GM23338 (cell line): ENCODE measurements around the gene LAMA1. TPM values are rescaled to one million over a fixed set of nuclear protein-coding genes. Genes with fewer than 3 reads are reported as not detected.

Experiments used
- ATAC-seq: fragments of 200-7000 bp; cut with Tn5 transposase; 3 replicates; pipeline ENCODE4 v1.9.1; 2020
- DNase-seq: peaks from one replicate; pipeline ENCODE4 v3.0.0-alpha.2; 2015; ENCODE audit warnings: low spot score
- H2AFZ ChIP-seq: fragments of 200-600 bp; sonication (generic); 2 replicates; pipeline ENCODE4 v1.8.0; 2016; ENCODE audit warnings: antibody characterized with exemption, mild to moderate bottlenecking, moderate library complexity
- H3F3A ChIP-seq: fragments of 200-600 bp; sonication (generic); replicated peaks from 2 replicates; pipeline ENCODE4 v1.8.0; 2017; ENCODE audit warnings: antibody characterized with exemption, mixed run types, low read depth
- H3K27ac ChIP-seq: fragments of 200-600 bp; sonication (generic); 2 replicates; pipeline ENCODE4 v1.6.1; 2016; ENCODE audit warnings: low read depth
- H3K27me3 ChIP-seq: fragments of 200-600 bp; sonication (generic); 2 replicates; pipeline ENCODE4 v1.8.0; 2016; ENCODE audit warnings: mild to moderate bottlenecking, mixed run types, moderate library complexity; ENCODE audit not compliant: insufficient read depth
- H3K36me3 ChIP-seq: fragments of 200-600 bp; sonication (generic); 2 replicates; pipeline ENCODE4 v1.8.0; 2016; ENCODE audit warnings: mild to moderate bottlenecking; ENCODE audit not compliant: insufficient read depth
- H3K4me1 ChIP-seq: fragments of 200-600 bp; sonication (generic); 2 replicates; pipeline ENCODE4 v1.8.0; 2016; ENCODE audit warnings: mild to moderate bottlenecking, moderate library complexity; ENCODE audit not compliant: insufficient read depth
- H3K4me2 ChIP-seq: fragments of 200-600 bp; sonication (generic); 2 replicates; pipeline ENCODE4 v1.7.1; 2017; ENCODE audit warnings: mixed run types
- H3K4me3 ChIP-seq: fragments of 200-600 bp; sonication (generic); 2 replicates; pipeline ENCODE4 v1.6.1; 2016; ENCODE audit warnings: mixed run types
- H3K79me2 ChIP-seq: fragments of 200-600 bp; sonication (generic); replicated peaks from 2 replicates; pipeline ENCODE4 v1.8.0; 2017; ENCODE audit warnings: mild to moderate bottlenecking; ENCODE audit not compliant: insufficient read depth
- H3K9me2 ChIP-seq: fragments of 200-600 bp; sonication (generic); 2 replicates; pipeline ENCODE4 v1.8.0; 2017; ENCODE audit not compliant: insufficient read depth
- H4K20me1 ChIP-seq: fragments of 200-600 bp; sonication (generic); replicated peaks from 2 replicates; pipeline ENCODE4 v1.8.0; 2017; ENCODE audit warnings: mild to moderate bottlenecking; ENCODE audit not compliant: insufficient read depth
- H3K27ac Mint-ChIP-seq: 2 replicates; pipeline ENCODE4 v1.8.0; 2020; ENCODE audit warnings: inconsistent platforms, mild to moderate bottlenecking, moderate library complexity, mixed read lengths
- H3K27me3 Mint-ChIP-seq: 3 replicates; pipeline ENCODE4 v1.8.0; 2022; ENCODE audit warnings: low read depth, mild to moderate bottlenecking, moderate library complexity, mixed read lengths, inconsistent platforms; ENCODE audit not compliant: insufficient read depth, poor library complexity
- H3K36me3 Mint-ChIP-seq: 3 replicates; pipeline ENCODE4 v1.8.0; 2021; ENCODE audit warnings: low read depth, mild to moderate bottlenecking, inconsistent platforms, moderate library complexity, mixed read lengths
- H3K4me1 Mint-ChIP-seq: 3 replicates; pipeline ENCODE4 v1.8.0; 2020; ENCODE audit warnings: mild to moderate bottlenecking, inconsistent platforms, mixed read lengths
- H3K4me3 Mint-ChIP-seq: 3 replicates; pipeline ENCODE4 v1.8.0; 2021; ENCODE audit warnings: moderate library complexity, mild to moderate bottlenecking, inconsistent platforms, mixed read lengths
- H3K9me3 Mint-ChIP-seq: 3 replicates; pipeline ENCODE4 v1.8.0; 2020; ENCODE audit warnings: moderate library complexity, mild to moderate bottlenecking, inconsistent platforms, mixed read lengths
- CREB1 ChIP-seq: fragments of 250-450 bp; sonication (Bioruptor Pico); IDR thresholded peaks from 2 replicates; pipeline ENCODE4 v1.5.0; 2020; ENCODE audit warnings: low read depth, mild to moderate bottlenecking, moderate library complexity
- EZH2 ChIP-seq: fragments of 200-600 bp; sonication (generic); IDR thresholded peaks from one replicate; pipeline ENCODE4 v1.8.0; 2017; ENCODE audit warnings: antibody characterized with exemption, mild to moderate bottlenecking, low read depth; ENCODE audit not compliant: unreplicated experiment
- EZH2phosphoT487 ChIP-seq: fragments of 200-600 bp; sonication (generic); IDR thresholded peaks from one replicate; pipeline ENCODE4 v1.8.1; 2018; ENCODE audit warnings: antibody characterized with exemption; ENCODE audit not compliant: unreplicated experiment
- JUNB ChIP-seq: IDR thresholded peaks from one replicate; pipeline ENCODE4 v1.6.1; 2016; ENCODE audit warnings: antibody characterized with exemption; ENCODE audit not compliant: unreplicated experiment
- NANOG ChIP-seq: IDR thresholded peaks from 2 replicates; pipeline ENCODE4 v1.6.1; 2016; ENCODE audit warnings: antibody characterized with exemption, borderline replicate concordance
- POLR2AphosphoS5 ChIP-seq: IDR thresholded peaks from 2 replicates; pipeline ENCODE4 v1.6.1; 2016; ENCODE audit warnings: antibody characterized with exemption, low read depth
- STAT1 ChIP-seq: IDR thresholded peaks from one replicate; pipeline ENCODE4 v1.6.1; 2016; ENCODE audit warnings: antibody characterized with exemption; ENCODE audit not compliant: unreplicated experiment
- ZNF114 ChIP-seq: fragments of 250-450 bp; sonication (Bioruptor Pico); IDR thresholded peaks from 2 replicates; pipeline ENCODE4 v1.5.0; 2020; ENCODE audit warnings: mild to moderate bottlenecking, moderate library complexity
- ZNF331 ChIP-seq: fragments of 250-450 bp; sonication (Bioruptor Pico); IDR thresholded peaks from 2 replicates; pipeline ENCODE4 v1.5.0; 2020; ENCODE audit warnings: low read depth, mild to moderate bottlenecking, moderate library complexity
- polyA plus RNA-seq: library from polyadenylated mRNA; unstranded; fragments of >200 nt; fragmentation: Nextera tagmentation; extraction: Ambion mirVana; gene quantifications from 2 replicates; pipeline ENCODE4 v1.2.1, GENCODE V29; 2016
- total RNA-seq: library from RNA; depleted of rRNA; stranded (reverse); fragments of >200 nt; shearing (Covaris generic); gene quantifications from 2 replicates; pipeline ENCODE4 v1.2.3, GENCODE V29; 2014
- TF ChIP-seq, protein P1 (sequence below): IDR thresholded peaks from one replicate; pipeline ENCODE4 v1.6.1; 2018; ENCODE audit warnings: antibody characterized with exemption; ENCODE audit not compliant: unreplicated experiment
- TF ChIP-seq, protein P2 (sequence below), 2 experiments: fragments of 200-600 bp in 1 of 2; sonication (generic) in 1 of 2; conservative IDR thresholded peaks; 2 replicates each; pipeline versions ENCODE4 v1.5.1 to v1.6.1; 2016 to 2017; ENCODE audit warnings: antibody characterized with exemption in 2 of 2, low read depth in 2 of 2, mild to moderate bottlenecking in 2 of 2, moderate library complexity in 1 of 2
- TF ChIP-seq, protein P3 (sequence below): IDR thresholded peaks from 2 replicates; pipeline ENCODE4 v1.6.1; 2016; ENCODE audit warnings: antibody characterized with exemption
- TF ChIP-seq, protein P4 (sequence below): fragments of 250-450 bp; sonication (Bioruptor Pico); IDR thresholded peaks from 2 replicates; pipeline ENCODE4 v1.5.0; 2020; ENCODE audit warnings: mild to moderate bottlenecking, moderate library complexity

LAMA1 gene
- total and polyA plus RNA-seq, 2 experiments from 2014 or later: 14.8 to 52.3 TPM

DNA sequence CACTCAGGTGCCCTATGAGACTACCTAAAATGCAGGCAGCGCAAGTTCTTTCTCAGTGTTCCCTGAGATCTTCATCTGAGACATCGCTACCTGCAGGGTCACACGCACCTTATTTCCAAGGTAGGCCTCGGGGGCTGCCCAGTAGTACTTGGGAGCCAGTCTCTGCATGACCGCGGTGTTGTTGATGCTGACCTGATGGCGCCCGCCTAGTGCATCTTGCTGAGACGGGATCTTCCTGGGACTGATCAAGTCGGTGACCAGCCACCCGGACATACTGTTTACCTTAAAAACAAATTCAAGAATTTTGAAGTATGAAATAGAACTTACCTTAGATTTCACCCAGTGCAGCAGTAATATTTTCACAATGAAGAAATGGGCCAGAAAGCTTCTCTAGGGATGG, 80.1 kb downstream of the LAMA1 start:
- H3K79me2 ChIP-seq: no peaks in the 10 kb centered on the region
- no peak overlapping the region for H3K4me2 ChIP-seq
- Mint-ChIP-seq H3K27me3 (peaks cover 6% of the 10 kb centered on the region), H3K4me3 (no peak overlapping the region), H3K4me1 (peaks cover 9% of the 10 kb centered on the region; the same call in 2 of the 3 replicates), H3K36me3 (peaks cover 29% of the 10 kb centered on the region; the same call in 2 of the 3 replicates), H3K27ac (no peak overlapping the region), H3K9me3 (no peaks in the 10 kb centered on the region)
- no peak overlapping the region for H3K4me3 ChIP-seq
- DNase-seq: no peak
- H2AFZ ChIP-seq: no peak overlapping the region
- no peaks in the 10 kb centered on the region for H3K9me2 ChIP-seq
- H3F3A ChIP-seq: no peaks in the 10 kb centered on the region
- no peaks in the 10 kb centered on the region for H3K4me1 ChIP-seq
- TF ChIP-seq, protein P1, sequence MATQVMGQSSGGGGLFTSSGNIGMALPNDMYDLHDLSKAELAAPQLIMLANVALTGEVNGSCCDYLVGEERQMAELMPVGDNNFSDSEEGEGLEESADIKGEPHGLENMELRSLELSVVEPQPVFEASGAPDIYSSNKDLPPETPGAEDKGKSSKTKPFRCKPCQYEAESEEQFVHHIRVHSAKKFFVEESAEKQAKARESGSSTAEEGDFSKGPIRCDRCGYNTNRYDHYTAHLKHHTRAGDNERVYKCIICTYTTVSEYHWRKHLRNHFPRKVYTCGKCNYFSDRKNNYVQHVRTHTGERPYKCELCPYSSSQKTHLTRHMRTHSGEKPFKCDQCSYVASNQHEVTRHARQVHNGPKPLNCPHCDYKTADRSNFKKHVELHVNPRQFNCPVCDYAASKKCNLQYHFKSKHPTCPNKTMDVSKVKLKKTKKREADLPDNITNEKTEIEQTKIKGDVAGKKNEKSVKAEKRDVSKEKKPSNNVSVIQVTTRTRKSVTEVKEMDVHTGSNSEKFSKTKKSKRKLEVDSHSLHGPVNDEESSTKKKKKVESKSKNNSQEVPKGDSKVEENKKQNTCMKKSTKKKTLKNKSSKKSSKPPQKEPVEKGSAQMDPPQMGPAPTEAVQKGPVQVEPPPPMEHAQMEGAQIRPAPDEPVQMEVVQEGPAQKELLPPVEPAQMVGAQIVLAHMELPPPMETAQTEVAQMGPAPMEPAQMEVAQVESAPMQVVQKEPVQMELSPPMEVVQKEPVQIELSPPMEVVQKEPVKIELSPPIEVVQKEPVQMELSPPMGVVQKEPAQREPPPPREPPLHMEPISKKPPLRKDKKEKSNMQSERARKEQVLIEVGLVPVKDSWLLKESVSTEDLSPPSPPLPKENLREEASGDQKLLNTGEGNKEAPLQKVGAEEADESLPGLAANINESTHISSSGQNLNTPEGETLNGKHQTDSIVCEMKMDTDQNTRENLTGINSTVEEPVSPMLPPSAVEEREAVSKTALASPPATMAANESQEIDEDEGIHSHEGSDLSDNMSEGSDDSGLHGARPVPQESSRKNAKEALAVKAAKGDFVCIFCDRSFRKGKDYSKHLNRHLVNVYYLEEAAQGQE: no peak
- TF ChIP-seq NANOG (no peak), ZNF114 (CRISPR knock-in tag) (no peak), ZNF331 (no peak), EZH2 (no peak), STAT1 (no peak), POLR2AphosphoS5 (no peak), JUNB (no peak), CREB1 (no peak), EZH2phosphoT487 (no peak)
- TF ChIP-seq, protein P2, sequence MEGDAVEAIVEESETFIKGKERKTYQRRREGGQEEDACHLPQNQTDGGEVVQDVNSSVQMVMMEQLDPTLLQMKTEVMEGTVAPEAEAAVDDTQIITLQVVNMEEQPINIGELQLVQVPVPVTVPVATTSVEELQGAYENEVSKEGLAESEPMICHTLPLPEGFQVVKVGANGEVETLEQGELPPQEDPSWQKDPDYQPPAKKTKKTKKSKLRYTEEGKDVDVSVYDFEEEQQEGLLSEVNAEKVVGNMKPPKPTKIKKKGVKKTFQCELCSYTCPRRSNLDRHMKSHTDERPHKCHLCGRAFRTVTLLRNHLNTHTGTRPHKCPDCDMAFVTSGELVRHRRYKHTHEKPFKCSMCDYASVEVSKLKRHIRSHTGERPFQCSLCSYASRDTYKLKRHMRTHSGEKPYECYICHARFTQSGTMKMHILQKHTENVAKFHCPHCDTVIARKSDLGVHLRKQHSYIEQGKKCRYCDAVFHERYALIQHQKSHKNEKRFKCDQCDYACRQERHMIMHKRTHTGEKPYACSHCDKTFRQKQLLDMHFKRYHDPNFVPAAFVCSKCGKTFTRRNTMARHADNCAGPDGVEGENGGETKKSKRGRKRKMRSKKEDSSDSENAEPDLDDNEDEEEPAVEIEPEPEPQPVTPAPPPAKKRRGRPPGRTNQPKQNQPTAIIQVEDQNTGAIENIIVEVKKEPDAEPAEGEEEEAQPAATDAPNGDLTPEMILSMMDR (conservative IDR thresholded peaks at IDR 0.05; ENCODE audit: low read depth in 2 of 2): no peak
- TF ChIP-seq, protein P3, sequence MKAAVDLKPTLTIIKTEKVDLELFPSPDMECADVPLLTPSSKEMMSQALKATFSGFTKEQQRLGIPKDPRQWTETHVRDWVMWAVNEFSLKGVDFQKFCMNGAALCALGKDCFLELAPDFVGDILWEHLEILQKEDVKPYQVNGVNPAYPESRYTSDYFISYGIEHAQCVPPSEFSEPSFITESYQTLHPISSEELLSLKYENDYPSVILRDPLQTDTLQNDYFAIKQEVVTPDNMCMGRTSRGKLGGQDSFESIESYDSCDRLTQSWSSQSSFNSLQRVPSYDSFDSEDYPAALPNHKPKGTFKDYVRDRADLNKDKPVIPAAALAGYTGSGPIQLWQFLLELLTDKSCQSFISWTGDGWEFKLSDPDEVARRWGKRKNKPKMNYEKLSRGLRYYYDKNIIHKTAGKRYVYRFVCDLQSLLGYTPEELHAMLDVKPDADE: no peak
- TF ChIP-seq, protein P4, sequence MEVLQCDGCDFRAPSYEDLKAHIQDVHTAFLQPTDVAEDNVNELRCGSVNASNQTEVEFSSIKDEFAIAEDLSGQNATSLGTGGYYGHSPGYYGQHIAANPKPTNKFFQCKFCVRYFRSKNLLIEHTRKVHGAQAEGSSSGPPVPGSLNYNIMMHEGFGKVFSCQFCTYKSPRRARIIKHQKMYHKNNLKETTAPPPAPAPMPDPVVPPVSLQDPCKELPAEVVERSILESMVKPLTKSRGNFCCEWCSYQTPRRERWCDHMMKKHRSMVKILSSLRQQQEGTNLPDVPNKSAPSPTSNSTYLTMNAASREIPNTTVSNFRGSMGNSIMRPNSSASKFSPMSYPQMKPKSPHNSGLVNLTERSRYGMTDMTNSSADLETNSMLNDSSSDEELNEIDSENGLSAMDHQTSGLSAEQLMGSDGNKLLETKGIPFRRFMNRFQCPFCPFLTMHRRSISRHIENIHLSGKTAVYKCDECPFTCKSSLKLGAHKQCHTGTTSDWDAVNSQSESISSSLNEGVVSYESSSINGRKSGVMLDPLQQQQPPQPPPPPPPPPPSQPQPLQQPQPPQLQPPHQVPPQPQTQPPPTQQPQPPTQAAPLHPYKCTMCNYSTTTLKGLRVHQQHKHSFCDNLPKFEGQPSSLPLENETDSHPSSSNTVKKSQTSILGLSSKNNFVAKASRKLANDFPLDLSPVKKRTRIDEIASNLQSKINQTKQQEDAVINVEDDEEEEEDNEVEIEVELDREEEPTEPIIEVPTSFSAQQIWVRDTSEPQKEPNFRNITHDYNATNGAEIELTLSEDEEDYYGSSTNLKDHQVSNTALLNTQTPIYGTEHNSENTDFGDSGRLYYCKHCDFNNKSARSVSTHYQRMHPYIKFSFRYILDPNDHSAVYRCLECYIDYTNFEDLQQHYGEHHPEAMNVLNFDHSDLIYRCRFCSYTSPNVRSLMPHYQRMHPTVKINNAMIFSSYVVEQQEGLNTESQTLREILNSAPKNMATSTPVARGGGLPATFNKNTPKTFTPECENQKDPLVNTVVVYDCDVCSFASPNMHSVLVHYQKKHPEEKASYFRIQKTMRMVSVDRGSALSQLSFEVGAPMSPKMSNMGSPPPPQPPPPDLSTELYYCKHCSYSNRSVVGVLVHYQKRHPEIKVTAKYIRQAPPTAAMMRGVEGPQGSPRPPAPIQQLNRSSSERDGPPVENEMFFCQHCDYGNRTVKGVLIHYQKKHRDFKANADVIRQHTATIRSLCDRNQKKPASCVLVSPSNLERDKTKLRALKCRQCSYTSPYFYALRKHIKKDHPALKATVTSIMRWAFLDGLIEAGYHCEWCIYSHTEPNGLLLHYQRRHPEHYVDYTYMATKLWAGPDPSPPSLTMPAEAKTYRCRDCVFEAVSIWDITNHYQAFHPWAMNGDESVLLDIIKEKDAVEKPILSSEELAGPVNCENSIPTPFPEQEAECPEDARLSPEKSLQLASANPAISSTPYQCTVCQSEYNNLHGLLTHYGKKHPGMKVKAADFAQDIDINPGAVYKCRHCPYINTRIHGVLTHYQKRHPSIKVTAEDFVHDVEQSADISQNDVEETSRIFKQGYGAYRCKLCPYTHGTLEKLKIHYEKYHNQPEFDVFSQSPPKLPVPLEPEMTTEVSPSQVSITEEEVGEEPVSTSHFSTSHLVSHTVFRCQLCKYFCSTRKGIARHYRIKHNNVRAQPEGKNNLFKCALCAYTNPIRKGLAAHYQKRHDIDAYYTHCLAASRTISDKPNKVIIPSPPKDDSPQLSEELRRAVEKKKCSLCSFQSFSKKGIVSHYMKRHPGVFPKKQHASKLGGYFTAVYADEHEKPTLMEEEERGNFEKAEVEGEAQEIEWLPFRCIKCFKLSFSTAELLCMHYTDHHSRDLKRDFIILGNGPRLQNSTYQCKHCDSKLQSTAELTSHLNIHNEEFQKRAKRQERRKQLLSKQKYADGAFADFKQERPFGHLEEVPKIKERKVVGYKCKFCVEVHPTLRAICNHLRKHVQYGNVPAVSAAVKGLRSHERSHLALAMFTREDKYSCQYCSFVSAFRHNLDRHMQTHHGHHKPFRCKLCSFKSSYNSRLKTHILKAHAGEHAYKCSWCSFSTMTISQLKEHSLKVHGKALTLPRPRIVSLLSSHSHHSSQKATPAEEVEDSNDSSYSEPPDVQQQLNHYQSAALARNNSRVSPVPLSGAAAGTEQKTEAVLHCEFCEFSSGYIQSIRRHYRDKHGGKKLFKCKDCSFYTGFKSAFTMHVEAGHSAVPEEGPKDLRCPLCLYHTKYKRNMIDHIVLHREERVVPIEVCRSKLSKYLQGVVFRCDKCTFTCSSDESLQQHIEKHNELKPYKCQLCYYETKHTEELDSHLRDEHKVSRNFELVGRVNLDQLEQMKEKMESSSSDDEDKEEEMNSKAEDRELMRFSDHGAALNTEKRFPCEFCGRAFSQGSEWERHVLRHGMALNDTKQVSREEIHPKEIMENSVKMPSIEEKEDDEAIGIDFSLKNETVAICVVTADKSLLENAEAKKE (CRISPR knock-in tag): no peak
- H3K36me3 ChIP-seq: 0 out of 2 replicates have a peak, but pooled peaks cover 9% of the 10 kb centered on the region
- no peaks in the 10 kb centered on the region for H4K20me1 ChIP-seq
- H3K27me3 ChIP-seq: no peaks in the 10 kb centered on the region
- no peak for ATAC-seq
- no peak overlapping the region for H3K27ac ChIP-seq
